Nephron (organoid): ENCODE results near the gene MAN2A2.

Experiments
- H3K27ac Mint-ChIP-seq, 3 experiments: 2 replicates each; pipeline ENCODE4 v1.8.0; 2020; ENCODE audit warnings: mixed read lengths in 3 of 3, mild to moderate bottlenecking in 2 of 3, moderate library complexity in 1 of 3
- H3K27me3 Mint-ChIP-seq: 2 replicates; pipeline ENCODE4 v1.8.0; 2021; ENCODE audit warnings: low read depth, mild to moderate bottlenecking, moderate library complexity, mixed read lengths
- H3K36me3 Mint-ChIP-seq: 2 replicates; pipeline ENCODE4 v1.8.0; 2020; ENCODE audit warnings: low read depth, mixed read lengths
- H3K4me1 Mint-ChIP-seq: 2 replicates; pipeline ENCODE4 v1.8.0; 2020; ENCODE audit warnings: mixed read lengths
- H3K4me3 Mint-ChIP-seq, 3 experiments: 2 replicates each; pipeline ENCODE4 v1.8.0; 2020; ENCODE audit warnings: mild to moderate bottlenecking in 3 of 3, mixed read lengths in 3 of 3, moderate library complexity in 2 of 3
- H3K9me3 Mint-ChIP-seq: 2 replicates; pipeline ENCODE4 v1.8.0; 2020; ENCODE audit warnings: mixed read lengths
- CTCF ChIP-seq, 3 experiments: fragments of 200-600 bp; sonication (generic); IDR thresholded peaks; one replicate each; pipeline ENCODE4 v1.5.0; 2021; ENCODE audit warnings: antibody characterized with exemption in 3 of 3; ENCODE audit not compliant: unreplicated experiment in 3 of 3

The MAN2A2 gene

GRCh38 chr15:90884719-90885431 is 18.2 kb upstream of the MAN2A2 start:
- H3K9me3 Mint-ChIP-seq, result no peaks in the 10 kb centered on the region
- H3K4me1 Mint-ChIP-seq, result peaks cover 11% of the 10 kb centered on the region
- peak overlapping the region; percentile 46 to 85 (median 82) for H3K27ac Mint-ChIP-seq
- peak overlapping the region; percentile 63 to 79 (median 63) for H3K4me3 Mint-ChIP-seq
- TF ChIP-seq CTCF (IDR thresholded peaks at IDR 0.05; ENCODE audit: unreplicated experiment in 3 of 3), result no peak
- H3K36me3 Mint-ChIP-seq, result peaks cover 5% of the 10 kb centered on the region
- H3K27me3 Mint-ChIP-seq, result no peaks in the 10 kb centered on the region

DNA sequence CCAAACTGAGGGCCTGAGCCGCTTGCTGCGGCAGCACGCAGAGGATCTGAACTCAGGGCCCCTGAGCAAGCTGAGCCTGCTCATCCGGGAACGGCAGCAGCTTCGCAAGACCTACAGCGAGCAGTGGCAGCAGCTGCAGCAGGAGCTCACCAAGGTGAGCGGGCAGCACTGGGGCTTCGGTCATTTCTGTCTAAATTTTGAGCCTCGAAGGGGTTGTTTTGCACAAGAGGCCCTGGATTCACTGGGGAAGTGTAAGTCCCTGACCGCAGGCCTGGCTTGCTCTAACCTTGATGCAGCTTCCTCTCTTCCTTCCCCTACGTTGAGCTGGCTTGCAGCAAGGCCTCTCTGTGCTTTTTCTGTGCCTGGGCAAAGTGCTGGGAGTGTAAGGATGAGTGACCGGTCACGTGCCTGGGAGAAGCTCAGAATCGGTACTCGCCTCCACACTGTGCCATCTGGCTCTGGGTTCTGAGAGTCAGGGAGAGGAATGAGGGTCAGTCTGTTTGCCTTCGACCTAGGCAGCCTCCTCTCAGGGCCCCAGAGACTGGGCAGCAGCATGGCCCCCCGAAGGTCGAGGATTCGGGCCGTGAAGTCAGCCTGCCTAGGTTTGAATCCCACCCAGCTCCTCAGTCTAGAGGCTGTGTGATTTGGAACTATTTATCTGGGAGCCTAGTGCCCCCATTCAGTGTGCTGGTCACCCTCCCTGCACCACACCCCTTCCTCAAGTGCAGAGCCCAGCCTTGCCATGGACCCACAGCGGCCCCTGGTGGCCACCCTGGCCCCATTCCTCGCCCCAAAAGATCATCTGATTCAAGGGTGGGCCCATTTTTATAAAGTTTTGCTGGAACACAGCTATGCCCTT is 17.4 kb upstream of the MAN2A2 start:
- Mint-ChIP-seq H3K27ac (peak overlapping the region; percentile 53 to 85 (median 76)), H3K4me3 (peak overlapping the region; percentile 63 to 80 (median 79)), H3K9me3 (no peaks in the 10 kb centered on the region), H3K36me3 (peaks cover 5% of the 10 kb centered on the region), H3K27me3 (no peaks in the 10 kb centered on the region), H3K4me1 (peaks cover 11% of the 10 kb centered on the region)
- TF ChIP-seq CTCF (IDR thresholded peaks at IDR 0.05; ENCODE audit: unreplicated experiment in 3 of 3), result peak; percentile 95 to 98 (median 98)

- Mint-ChIP-seq H3K4me1 (peaks cover 11% of the 10 kb centered on the region), H3K9me3 (no peaks in the 10 kb centered on the region), H3K27ac (peak overlapping the region; percentile 53 to 85 (median 76)), H3K4me3 (peak overlapping the region in 2 of 3 experiments; percentile 63 to 79), H3K36me3 (peaks cover 5% of the 10 kb centered on the region), H3K27me3 (no peaks in the 10 kb centered on the region)
- TF ChIP-seq CTCF (IDR thresholded peaks at IDR 0.05; ENCODE audit: unreplicated experiment in 3 of 3), result peak in 2 of 3 experiments; percentile 31 to 42
These were observed 16.8 kb upstream of the MAN2A2 start for GRCh38 chr15:90886291-90886614.

DNA sequence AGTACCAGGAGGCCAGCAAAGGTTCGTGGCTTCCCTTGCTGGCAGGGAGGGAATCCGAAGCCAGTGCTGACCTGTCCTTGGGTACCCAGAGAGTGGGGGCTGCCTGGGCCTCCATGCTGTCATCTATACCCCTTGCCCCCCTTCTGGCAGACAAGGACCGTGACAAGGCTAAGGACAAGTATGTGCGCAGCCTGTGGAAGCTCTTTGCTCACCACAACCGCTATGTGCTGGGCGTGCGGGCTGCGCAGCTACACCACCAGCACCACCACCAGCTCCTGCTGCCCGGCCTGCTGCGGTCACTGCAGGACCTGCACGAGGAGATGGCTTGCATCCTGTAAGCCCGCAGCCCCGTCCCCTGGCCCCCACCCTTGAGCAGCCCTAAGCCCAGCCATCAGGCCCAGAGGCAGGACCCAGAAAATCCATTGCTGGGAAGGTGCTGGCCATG is 16.0 kb upstream of the MAN2A2 start:
- Mint-ChIP-seq H3K4me1 (peaks cover 11% of the 10 kb centered on the region), H3K9me3 (no peaks in the 10 kb centered on the region), H3K27me3 (no peaks in the 10 kb centered on the region), H3K4me3 (no peak overlapping the region), H3K36me3 (peaks cover 5% of the 10 kb centered on the region), H3K27ac (no peak overlapping the region)
- TF ChIP-seq CTCF (IDR thresholded peaks at IDR 0.05; ENCODE audit: unreplicated experiment in 3 of 3), result no peak

- Mint-ChIP-seq H3K4me1 (peaks cover 11% of the 10 kb centered on the region), H3K9me3 (no peaks in the 10 kb centered on the region), H3K27me3 (no peaks in the 10 kb centered on the region), H3K4me3 (no peak overlapping the region), H3K36me3 (peaks cover 5% of the 10 kb centered on the region), H3K27ac (no peak overlapping the region)
- TF ChIP-seq CTCF (IDR thresholded peaks at IDR 0.05; ENCODE audit: unreplicated experiment in 3 of 3), result no peak
These were observed 13.8 kb upstream of the MAN2A2 start for GRCh38 chr15:90889313-90889730.
